Fibroblast of villous mesenchyme (primary cell): Measurements from ENCODE around the gene SLC6A3. TPM values are rescaled to one million over a fixed set of nuclear protein-coding genes. Genes with fewer than 3 reads are reported as not detected.

ENCODE experiments used
- DNase-seq: peaks from one replicate; pipeline ENCODE4 v3.0.0-alpha.2; 2010; ENCODE audit warnings: low read depth
- H3K4me3 ChIP-seq: 2 replicates; pipeline ENCODE4 v1.5.1; 2011; ENCODE audit warnings: low read depth, mild to moderate bottlenecking, low read length
- CTCF ChIP-seq: IDR thresholded peaks from 2 replicates; pipeline ENCODE4 v1.5.1; 2012; ENCODE audit warnings: low read depth, mild to moderate bottlenecking, low read length; ENCODE audit not compliant: insufficient read depth
- total RNA-seq: library from RNA; depleted of rRNA; stranded (reverse); fragments of >200 nt; gene quantifications from 2 replicates; pipeline ENCODE4 v1.2.3, GENCODE V29; 2012

The SLC6A3 gene
- total RNA-seq, 1 donor: not detected

DNA sequence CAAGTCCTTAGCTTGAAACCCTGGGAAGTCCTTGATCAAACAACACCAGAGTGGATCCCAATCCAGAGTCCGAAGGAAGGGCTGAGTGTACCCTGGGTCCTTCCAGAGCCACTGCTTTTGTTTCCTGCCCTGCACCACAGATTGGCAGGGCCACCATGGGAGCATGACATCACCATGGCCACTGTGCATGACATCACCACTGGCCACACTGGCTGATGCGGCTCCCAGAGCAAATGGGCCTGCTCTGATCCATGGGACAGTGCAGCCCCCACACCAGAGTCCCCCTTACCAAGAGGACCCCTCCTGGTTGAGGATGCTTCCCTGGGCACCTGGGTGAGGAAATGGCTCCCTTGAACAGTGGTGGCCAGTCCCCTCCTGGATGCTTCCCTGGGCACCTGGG, 9.9 kb downstream of the SLC6A3 start:
- H3K4me3 ChIP-seq: no peak overlapping the region
- DNase-seq: no peak
- no peak for TF ChIP-seq CTCF

DNA sequence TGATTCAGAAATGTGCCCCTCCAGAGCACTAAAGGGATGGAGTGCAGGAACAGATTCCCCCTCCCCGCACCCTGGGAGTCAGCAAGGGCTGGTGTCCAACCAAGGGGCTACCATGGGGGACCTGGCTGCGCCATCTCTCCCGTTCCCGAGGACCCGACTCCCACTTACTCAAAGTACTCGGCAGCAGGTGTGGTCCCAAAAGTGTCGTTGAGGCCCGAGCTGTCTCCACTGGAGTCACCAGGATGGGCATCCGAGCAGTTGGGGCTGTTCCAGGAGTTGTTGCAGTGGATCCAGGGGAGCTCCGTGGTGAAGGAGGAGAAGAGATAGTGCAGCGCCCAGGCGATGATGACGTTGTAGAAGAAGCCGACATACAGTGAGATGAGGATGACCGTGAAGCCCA, 12.9 kb downstream of the SLC6A3 start:
- TF ChIP-seq CTCF: no peak
- no peak for DNase-seq
- no peak overlapping the region for H3K4me3 ChIP-seq

DNA sequence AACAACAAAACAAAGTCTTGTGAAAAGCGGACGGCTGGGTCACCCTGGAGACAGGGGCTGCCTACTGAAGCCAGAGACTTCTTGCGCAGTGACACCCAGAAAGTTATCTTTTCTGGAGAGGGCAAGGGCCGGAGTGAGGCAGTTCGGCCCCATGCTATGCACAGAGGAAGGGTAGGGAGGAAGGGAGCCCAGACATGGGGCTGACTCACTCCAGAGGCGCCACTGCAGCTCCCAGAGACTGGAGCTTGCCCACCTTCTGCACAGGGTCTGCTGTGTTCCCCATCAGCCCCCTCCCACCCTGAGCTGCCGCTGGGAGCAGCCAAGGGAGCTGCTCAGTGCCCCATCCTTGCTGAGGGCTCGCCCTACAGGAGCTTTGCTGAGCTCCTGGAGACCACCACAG, 13.3 kb downstream of the SLC6A3 start:
- H3K4me3 ChIP-seq: no peak overlapping the region
- no peak for TF ChIP-seq CTCF
- no peak for DNase-seq

GRCh38 chr5:1431021-1431811, 14.0 kb downstream of the SLC6A3 start:
- H3K4me3 ChIP-seq: no peak overlapping the region
- TF ChIP-seq CTCF: no peak
- DNase-seq: no peak

DNA sequence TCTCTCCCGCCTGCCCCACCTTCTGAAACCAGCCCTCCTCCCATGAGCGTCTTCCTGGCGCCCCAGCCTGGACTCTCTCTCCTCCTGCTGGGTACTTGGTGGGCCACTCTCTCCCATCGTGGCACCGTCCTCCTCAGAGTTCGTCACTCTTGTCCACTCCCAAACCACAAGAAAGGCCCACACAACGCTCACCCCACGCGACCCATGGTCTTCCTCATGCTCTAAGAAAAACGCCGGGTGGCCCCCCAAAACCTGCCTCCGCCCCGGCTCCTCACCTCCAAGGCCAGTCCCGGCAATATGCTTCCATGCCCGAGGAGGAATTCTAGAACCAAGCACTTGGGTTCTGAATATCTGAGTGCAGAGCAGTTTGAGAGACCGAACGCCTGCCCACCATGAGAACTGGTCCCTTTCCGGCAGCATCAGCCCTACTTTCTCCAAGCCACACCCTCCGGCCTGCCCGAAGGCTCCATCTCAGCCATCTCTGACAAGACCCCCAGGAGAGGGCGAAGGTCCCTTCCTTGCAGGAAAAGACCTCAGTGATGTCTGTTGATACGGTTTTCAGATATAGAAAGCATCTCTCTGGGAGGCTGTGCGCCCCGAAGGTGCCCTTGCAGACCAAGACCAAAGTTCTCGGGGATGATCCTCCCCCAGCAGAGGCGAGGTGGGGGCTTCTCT, 15.0 kb downstream of the SLC6A3 start:
- no peak for DNase-seq

DNA sequence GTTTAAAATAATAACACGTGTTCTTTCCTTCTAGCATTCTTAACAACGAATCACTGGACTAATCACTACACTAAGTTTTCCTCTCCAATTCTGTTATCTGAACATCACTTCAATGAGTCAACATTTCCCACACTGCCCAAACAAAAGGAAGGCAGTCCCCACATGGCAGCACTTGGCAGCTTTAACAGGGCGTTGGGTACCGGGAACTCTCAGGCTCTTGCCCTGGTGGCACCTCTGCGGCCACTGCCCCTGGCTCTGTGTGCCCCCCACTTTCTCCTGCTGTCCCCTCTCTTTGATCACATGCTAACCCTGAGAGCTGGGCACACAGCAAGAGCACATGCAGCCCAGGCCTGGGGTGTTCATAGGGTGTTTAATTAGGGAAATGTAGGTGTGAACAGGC, 15.7 kb downstream of the SLC6A3 start:
- no peak for DNase-seq
- no peak for TF ChIP-seq CTCF
- H3K4me3 ChIP-seq: no peak overlapping the region

More for the DNA sequence above, 15.0 kb downstream of the SLC6A3 start:
- TF ChIP-seq CTCF: no peak
- no peak overlapping the region for H3K4me3 ChIP-seq

GRCh38 chr5:1429066-1429465, 16.2 kb downstream of the SLC6A3 start:
- no peak for DNase-seq
- no peak overlapping the region for H3K4me3 ChIP-seq
- no peak for TF ChIP-seq CTCF
